GM12878 (cell line): ENCODE results near the gene DICER1. TPM values are rescaled to one million over a fixed set of nuclear protein-coding genes. Genes with fewer than 3 reads are reported as not detected.
A peak's percentile ranks its signal among the peaks of the same experiment; 100 is the strongest.

Experiments used
- ATAC-seq: fragments of 200-7000 bp; cut with Tn5 transposase; 3 replicates; pipeline ENCODE4 v1.9.1; 2020; ENCODE audit warnings: mild to moderate bottlenecking, moderate library complexity
- BruUV-seq: library from RNA; stranded (reverse); fragments of 400-500 nt; replicated peaks from 2 replicates; lab custom pipeline; 2021; lab: Mats Ljungman, UMichigan
- CTCF ChIA-PET: fragments of 300-600 bp; sonication (Branson Sonifier 250); formaldehyde crosslinking; extraction: SDS; loops from one replicate; lab custom pipeline; 2021; ENCODE audit warnings: inconsistent platforms; lab: Yijun Ruan, JAX
- POLR2A ChIA-PET: fragments of 350-600 bp; formaldehyde crosslinking; extraction: SDS; loops from one replicate; lab custom pipeline; 2021; ENCODE audit warnings: inconsistent platforms; lab: Charles Lee
- RAD21 ChIA-PET: fragments of 300-600 bp; sonication (Branson Sonifier 250); formaldehyde crosslinking; loops from one replicate; lab custom pipeline; 2023; ENCODE audit warnings: antibody characterized with exemption; ENCODE audit not compliant: unreplicated experiment; lab: Charles Lee
- SMC1A ChIA-PET: fragments of 300-600 bp; sonication (Branson Sonifier 250); formaldehyde crosslinking; loops from one replicate; lab custom pipeline; 2023; ENCODE audit not compliant: unreplicated experiment, uncharacterized antibody; lab: Charles Lee
- DNase-seq: peaks from one replicate; pipeline ENCODE4 v3.0.0-alpha.2; 2011; ENCODE audit warnings: low read depth, low spot score
- FAIRE-seq: peaks from 3 replicates; lab custom pipeline; 2011; peaks lifted over from hg19 to GRCh38; lab: Jason Lieb, UNC
- H2AFZ ChIP-seq: 2 replicates; pipeline ENCODE4 v1.6.0; 2011; ENCODE audit warnings: low read depth, low read length, control low read depth; ENCODE audit not compliant: control insufficient read depth
- H3K27ac ChIP-seq: 2 replicates; pipeline ENCODE4 v1.5.1; 2011; ENCODE audit warnings: control low read depth; ENCODE audit not compliant: control insufficient read depth, insufficient read depth
- H3K27me3 ChIP-seq, 2 experiments: replicated peaks in 1 of 2; 2 replicates each; pipeline versions ENCODE4 v1.6.0 to v1.6.1; 2011; ENCODE audit warnings: low read length in 1 of 2; ENCODE audit not compliant: control insufficient read depth in 2 of 2, insufficient read depth in 2 of 2
- H3K36me3 ChIP-seq, 2 experiments: 2 replicates each; pipeline ENCODE4 v1.5.1; 2011; ENCODE audit warnings: low read length in 1 of 2; ENCODE audit not compliant: control insufficient read depth in 2 of 2, insufficient read depth in 2 of 2
- H3K4me1 ChIP-seq: 2 replicates; pipeline ENCODE4 v1.6.1; 2011; ENCODE audit warnings: mild to moderate bottlenecking, low read length, moderate library complexity, mixed read lengths; ENCODE audit not compliant: control insufficient read depth, insufficient read depth
- H3K4me2 ChIP-seq: 2 replicates; pipeline ENCODE4 v1.6.0; 2011; ENCODE audit warnings: control low read depth; ENCODE audit not compliant: control insufficient read depth, insufficient read depth
- H3K4me3 ChIP-seq: fragments of 200-600 bp; sonication (generic); 2 replicates; pipeline ENCODE4 v1.5.1; 2016
- H3K79me2 ChIP-seq: 2 replicates; pipeline ENCODE4 v1.6.0; 2011; ENCODE audit warnings: low read length; ENCODE audit not compliant: control insufficient read depth, insufficient read depth
- H3K9ac ChIP-seq: 2 replicates; pipeline ENCODE4 v1.8.0; 2011; ENCODE audit warnings: low read length, control low read depth, mixed read lengths; ENCODE audit not compliant: control insufficient read depth, insufficient read depth
- H3K9me3 ChIP-seq: replicated peaks from 3 replicates; pipeline ENCODE4 v1.5.1; 2011; ENCODE audit warnings: mild to moderate bottlenecking, low read length; ENCODE audit not compliant: control insufficient read depth, insufficient read depth
- H4K20me1 ChIP-seq: 2 replicates; pipeline ENCODE4 v1.6.0; 2011; ENCODE audit not compliant: control insufficient read depth, insufficient read depth
- BCL3 ChIP-seq: IDR thresholded peaks from 2 replicates; pipeline ENCODE4 v1.6.1; 2011; ENCODE audit warnings: borderline replicate concordance, low read depth, mild to moderate bottlenecking, moderate library complexity, low read length; ENCODE audit not compliant: insufficient read depth, poor library complexity, severe bottlenecking
- CEBPZ ChIP-seq: fragments of 150-350 bp; IDR thresholded peaks from 2 replicates; pipeline ENCODE4 v1.6.1; 2016; ENCODE audit warnings: low read depth, low read length
- CREB1 ChIP-seq: IDR thresholded peaks from 2 replicates; pipeline ENCODE4 v1.6.1; 2012; ENCODE audit warnings: low read depth, mild to moderate bottlenecking, inconsistent platforms
- CREM ChIP-seq: IDR thresholded peaks from 2 replicates; pipeline ENCODE4 v1.6.1; 2014; ENCODE audit warnings: antibody characterized with exemption, low read depth
- EGR1 ChIP-seq, 2 experiments: IDR thresholded peaks; 1 replicate in 1 of 2; 2 replicates in 1 of 2; pipeline ENCODE4 v1.6.1; 2011 to 2012; ENCODE audit warnings: low read depth in 2 of 2, low read length in 2 of 2, borderline replicate concordance in 1 of 2, mild to moderate bottlenecking in 1 of 2, moderate library complexity in 1 of 2
- FOXM1 ChIP-seq: IDR thresholded peaks from 2 replicates; pipeline ENCODE4 v1.6.1; 2012; ENCODE audit warnings: low read depth, mild to moderate bottlenecking, inconsistent platforms, low read length, moderate library complexity
- GABPA ChIP-seq: IDR thresholded peaks from 2 replicates; pipeline ENCODE4 v1.6.1; 2014; ENCODE audit warnings: antibody characterized with exemption, low read depth, mild to moderate bottlenecking, inconsistent platforms
- GATAD2B ChIP-seq: fragments of 450-650 bp; conservative IDR thresholded peaks from 2 replicates; pipeline ENCODE4 v1.6.1; 2017; ENCODE audit warnings: low read depth, mild to moderate bottlenecking, moderate library complexity
- MTA3 ChIP-seq: IDR thresholded peaks from 2 replicates; pipeline ENCODE4 v1.6.1; 2012; ENCODE audit warnings: low read length, inconsistent platforms, borderline replicate concordance
- NBN ChIP-seq: fragments of 450-650 bp; IDR thresholded peaks from 2 replicates; pipeline ENCODE4 v1.6.1; 2016
- NFXL1 ChIP-seq: fragments of 450-650 bp; IDR thresholded peaks from 2 replicates; pipeline ENCODE4 v1.6.1; 2017; ENCODE audit warnings: antibody characterized with exemption, mild to moderate bottlenecking, borderline replicate concordance
- NFYB ChIP-seq: IDR thresholded peaks from 2 replicates; pipeline ENCODE4 v1.6.1; 2011; ENCODE audit warnings: low read depth, mild to moderate bottlenecking, low read length, improper control_type of control experiment, moderate library complexity; ENCODE audit not compliant: insufficient read depth
- POLR2AphosphoS5 ChIP-seq: IDR thresholded peaks from 2 replicates; pipeline ENCODE4 v1.6.1; 2011; ENCODE audit warnings: mild to moderate bottlenecking, low read length, inconsistent platforms
- STAT1 ChIP-seq: fragments of 450-650 bp; conservative IDR thresholded peaks from 2 replicates; pipeline ENCODE4 v1.6.1; 2014; ENCODE audit warnings: antibody characterized with exemption, mild to moderate bottlenecking
- SUPT20H ChIP-seq: IDR thresholded peaks from 2 replicates; pipeline ENCODE4 v1.6.1; 2011; ENCODE audit warnings: low read depth, mild to moderate bottlenecking, low read length, moderate library complexity, borderline replicate concordance; ENCODE audit not compliant: control insufficient read depth
- TBL1XR1 ChIP-seq: IDR thresholded peaks from 2 replicates; pipeline ENCODE4 v1.6.1; 2012; ENCODE audit warnings: low read depth, low read length, improper control_type of control experiment
- TCF12 ChIP-seq: IDR thresholded peaks from 2 replicates; pipeline ENCODE4 v1.6.1; 2011; ENCODE audit warnings: low read depth, mild to moderate bottlenecking, low read length
- WRNIP1 ChIP-seq: IDR thresholded peaks from 2 replicates; pipeline ENCODE4 v1.6.1; 2011; ENCODE audit warnings: low read depth, low read length, improper control_type of control experiment, borderline replicate concordance
- ZNF622 ChIP-seq: fragments of 450-650 bp; IDR thresholded peaks from 2 replicates; pipeline ENCODE4 v1.6.1; 2017; ENCODE audit warnings: mild to moderate bottlenecking, inconsistent platforms
- WGBS: methylation state at CpG from one replicate; pipeline ENCODE4 v1.1.6; 2016; ENCODE audit warnings: low lambda C conversion rate; ENCODE audit not compliant: insufficient replicate concordance, insufficient coverage; ENCODE audit errors: missing lambda C conversion rate; 5-methylcytosine and 5-hydroxymethylcytosine counted together
- in situ Hi-C: fragments of 300-500 bp; cut with MboI; formaldehyde crosslinking; loops from 9 replicates; pipeline ENCODE4 v1.14.3; 2018; ENCODE audit warnings: mixed read lengths
- intact Hi-C: fragments of 100-400 bp; cut with micrococcal nuclease; formaldehyde crosslinking; loops from one replicate; pipeline ENCODE4 v1.14.2; 2022; ENCODE audit not compliant: unreplicated experiment
- polyA plus RNA-seq, 11 experiments: library from polyadenylated mRNA; depleted of rRNA in 4 of 11; unstranded in 6 of 11; stranded (reverse) in 5 of 11; fragments of >200 nt; fragmentation: Nextera tagmentation in 4 of 11; fragmentation: Illumina TruSeq in 1 of 11; extraction: Ambion mirVana in 4 of 11; extraction: Trizol in 1 of 11; gene quantifications; 1 replicate in 1 of 11; 2 replicates in 10 of 11; pipeline versions ENCODE4 v1.2.1 to v1.2.3, GENCODE V29; 2011 to 2016; ENCODE audit warnings: inconsistent platforms in 2 of 11, missing spikeins in 2 of 11, low read depth in 1 of 11
- total RNA-seq, 4 experiments: library from RNA; depleted of rRNA in 3 of 4; stranded (reverse); fragments of >200 nt in 3 of 4; fragmentation: Illumina TruSeq in 1 of 4; extraction: Trizol in 1 of 4; gene quantifications; 2 replicates each; pipeline versions ENCODE4 v1.2.1 to v1.2.3, GENCODE V29; 2013 to 2021

The DICER1 gene
- total and polyA plus RNA-seq, 10 of the 15 experiments (the other 5 are each of a cell fraction or from before 2014, with no cell fraction given), result 6.8 to 70.8 (median 37.1) TPM

DNA sequence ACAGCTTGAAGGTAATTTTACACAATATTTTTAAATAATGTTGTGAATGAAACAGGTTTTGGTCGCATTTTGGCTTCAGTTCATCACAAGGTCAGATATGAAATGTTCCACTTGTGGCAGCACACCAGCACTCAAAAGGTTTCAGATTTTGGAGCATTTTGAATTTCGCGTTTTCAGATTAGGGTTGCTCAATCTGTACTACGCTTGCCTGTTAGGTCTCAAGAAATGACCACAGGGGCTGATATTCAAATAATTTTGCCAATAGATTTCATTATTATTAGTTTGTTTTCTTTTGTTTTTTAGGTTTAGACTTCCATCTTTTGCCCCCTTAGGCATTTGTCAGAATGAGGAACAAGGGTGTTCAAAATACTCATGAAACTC, 29.8 kb downstream of the DICER1 start (continued):
- TF ChIP-seq CEBPZ, result no peak
- no peak for TF ChIP-seq GABPA
- no peak for TF ChIP-seq TCF12
- no peak for TF ChIP-seq TBL1XR1
- no peak for TF ChIP-seq NFXL1
- TF ChIP-seq MTA3, result no peak
- TF ChIP-seq EGR1 (IDR thresholded peaks at IDR 0.05; ENCODE audit: borderline replicate concordance in 1 of 2, low read depth in 2 of 2, low read length in 2 of 2), result no peak
- no peak for TF ChIP-seq CREB1

DNA sequence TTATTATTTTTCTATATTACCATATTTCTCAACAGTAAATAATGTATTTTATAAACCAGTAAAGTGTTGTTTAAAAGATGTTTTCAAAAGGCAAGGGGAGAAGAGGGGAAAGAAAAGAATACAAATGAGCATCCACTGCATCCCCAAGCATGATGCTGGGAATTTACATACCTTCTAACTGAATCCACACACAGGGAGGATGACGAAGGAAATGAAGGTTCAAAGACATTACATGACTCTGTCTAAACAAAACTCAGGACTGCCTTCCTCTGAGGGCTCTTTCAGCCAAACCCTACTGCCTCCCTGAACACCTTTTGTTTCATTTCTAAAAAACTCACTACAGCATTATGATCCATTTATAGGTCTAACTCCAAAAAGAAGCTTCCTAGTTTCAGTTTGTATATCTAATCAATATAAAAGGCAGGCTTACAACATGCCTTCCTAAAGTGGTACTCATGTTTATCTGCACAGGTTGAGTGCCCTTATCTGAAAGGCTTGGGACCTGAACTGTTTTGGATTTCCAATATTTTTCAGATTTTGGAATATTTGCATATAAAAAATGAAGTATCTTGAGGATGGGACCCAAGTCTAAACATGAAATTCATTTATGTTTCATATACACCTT, 30.3 kb downstream of the DICER1 start:
- intact Hi-C loops, result no loop called here
- DNase-seq, result no peak
- H3K36me3 ChIP-seq, result peaks cover 2 to 18% of the 10 kb centered on the region in 2 experiments
- H3K4me1 ChIP-seq, result peaks cover 6% of the 10 kb centered on the region; the same call in 1 of the 2 replicates
- no peak overlapping the region for H3K4me3 ChIP-seq
- H4K20me1 ChIP-seq, result no peaks in the 10 kb centered on the region
- H2AFZ ChIP-seq, result no peak overlapping the region
- no peak for FAIRE-seq
- no peak overlapping the region for H3K4me2 ChIP-seq
- no peaks in the 10 kb centered on the region for H3K9me3 ChIP-seq
- ChIA-PET RAD21 (no interaction called here), CTCF (interaction anchor here (1.5 kb wide), 1 partner anchor 69 kb away, joined by 3 read pairs; no protein-coding TSS in a partner anchor), POLR2A (no interaction called here), SMC1A (no interaction called here)
- WGBS, result 89% methylated on average over 1 of the region's 1 CpG
- H3K27ac ChIP-seq, result peak overlapping the region; percentile 35; the same call in 1 of the 2 replicates
- H3K9ac ChIP-seq, result no peak overlapping the region
- in situ Hi-C loops, result no loop called here
- no peaks in the 10 kb centered on the region for H3K27me3 ChIP-seq
- no peaks in the 10 kb centered on the region for H3K79me2 ChIP-seq
- BruUV-seq, result no TSS peak
- ATAC-seq, result no peak
- TF ChIP-seq NBN (no peak), WRNIP1 (no peak), SUPT20H (no peak), BCL3 (no peak), NFYB (no peak), CREM (no peak), GATAD2B (no peak), STAT1 (no peak), POLR2AphosphoS5 (no peak), ZNF622 (no peak), FOXM1 (no peak)
